KMS-11 (cell line): Measurements from ENCODE around the gene PLD1.

Experiments
- H2AFZ ChIP-seq: fragments of 200-600 bp; sonication (generic); 2 replicates; pipeline ENCODE4 v1.6.1; 2016; ENCODE audit warnings: antibody characterized with exemption, mixed run types, low read depth
- H3K27ac ChIP-seq: fragments of 200-600 bp; sonication (generic); 2 replicates; pipeline ENCODE4 v1.6.1; 2016; ENCODE audit warnings: mild to moderate bottlenecking, mixed run types
- H3K27me3 ChIP-seq: fragments of 200-600 bp; sonication (generic); 2 replicates; pipeline ENCODE4 v1.6.1; 2017; ENCODE audit warnings: mild to moderate bottlenecking, low read depth, mixed run types, moderate library complexity; ENCODE audit not compliant: insufficient read depth
- H3K36me3 ChIP-seq: fragments of 200-600 bp; sonication (generic); 2 replicates; pipeline ENCODE4 v1.6.1; 2017; ENCODE audit warnings: mild to moderate bottlenecking, mixed run types; ENCODE audit not compliant: insufficient read depth
- H3K4me1 ChIP-seq: fragments of 200-600 bp; sonication (generic); 2 replicates; pipeline ENCODE4 v1.6.1; 2016; ENCODE audit warnings: mild to moderate bottlenecking, low read depth, mixed run types; ENCODE audit not compliant: poor library complexity, severe bottlenecking
- H3K4me2 ChIP-seq: fragments of 200-600 bp; sonication (generic); 2 replicates; pipeline ENCODE4 v1.7.0; 2016; ENCODE audit warnings: mild to moderate bottlenecking, mixed run types
- H3K4me3 ChIP-seq: fragments of 200-600 bp; sonication (generic); IDR thresholded peaks from 2 replicates; pipeline ENCODE4 v1.6.1; 2017; ENCODE audit warnings: low read depth, low read length, mixed read lengths; ENCODE audit not compliant: insufficient read depth
- H3K79me2 ChIP-seq: fragments of 200-600 bp; sonication (generic); 2 replicates; pipeline ENCODE4 v1.6.1; 2016; ENCODE audit warnings: low read depth, mixed run types; ENCODE audit not compliant: insufficient read depth
- H3K9ac ChIP-seq: fragments of 200-600 bp; sonication (generic); 2 replicates; pipeline ENCODE4 v1.6.1; 2016; ENCODE audit warnings: mild to moderate bottlenecking, mixed run types
- H4K20me1 ChIP-seq: fragments of 200-600 bp; sonication (generic); 2 replicates; pipeline ENCODE4 v1.6.1; 2016; ENCODE audit warnings: mild to moderate bottlenecking, mixed run types; ENCODE audit not compliant: insufficient read depth
- CTCF ChIP-seq: fragments of 200-600 bp; sonication (generic); conservative IDR thresholded peaks from 2 replicates; pipeline ENCODE4 v1.6.1; 2017; ENCODE audit warnings: low read depth, mild to moderate bottlenecking, antibody characterized with exemption, low read length, moderate library complexity, mixed read lengths

The PLD1 gene

GRCh38 chr3:171616798-171617197, 193.5 kb downstream of the PLD1 start:
- no peak for TF ChIP-seq CTCF

GRCh38 chr3:171615686-171616085, 194.6 kb downstream of the PLD1 start:
- H3K4me2 ChIP-seq: no peak overlapping the region
- H3K9ac ChIP-seq: no peak overlapping the region
- H2AFZ ChIP-seq: no peak overlapping the region
- H3K4me3 ChIP-seq: no peak overlapping the region
- H3K4me1 ChIP-seq: no peaks in the 10 kb centered on the region
- no peak for TF ChIP-seq CTCF
- no peaks in the 10 kb centered on the region for H3K27me3 ChIP-seq
- no peaks in the 10 kb centered on the region for H3K36me3 ChIP-seq
- no peaks in the 10 kb centered on the region for H3K79me2 ChIP-seq
- no peaks in the 10 kb centered on the region for H4K20me1 ChIP-seq
- H3K27ac ChIP-seq: no peak overlapping the region

More at GRCh38 chr3:171616798-171617197, 193.5 kb downstream of the PLD1 start:
- Histone ChIP-seq H3K36me3 (no peaks in the 10 kb centered on the region), H3K9ac (no peak overlapping the region), H3K79me2 (no peaks in the 10 kb centered on the region), H3K27ac (no peak overlapping the region), H3K4me1 (no peaks in the 10 kb centered on the region), H4K20me1 (no peaks in the 10 kb centered on the region), H2AFZ (no peak overlapping the region), H3K4me3 (no peak overlapping the region), H3K4me2 (no peak overlapping the region), H3K27me3 (no peaks in the 10 kb centered on the region)

GRCh38 chr3:171615281-171615680, 195.0 kb downstream of the PLD1 start:
- H3K27me3 ChIP-seq: no peaks in the 10 kb centered on the region
- TF ChIP-seq CTCF: no peak
- no peak overlapping the region for H3K4me2 ChIP-seq
- H2AFZ ChIP-seq: no peak overlapping the region
- no peak overlapping the region for H3K9ac ChIP-seq
- no peak overlapping the region for H3K27ac ChIP-seq
- no peaks in the 10 kb centered on the region for H3K4me1 ChIP-seq
- no peak overlapping the region for H3K4me3 ChIP-seq
- no peaks in the 10 kb centered on the region for H3K36me3 ChIP-seq
- no peaks in the 10 kb centered on the region for H3K79me2 ChIP-seq
- no peaks in the 10 kb centered on the region for H4K20me1 ChIP-seq

- no peaks in the 10 kb centered on the region for H4K20me1 ChIP-seq
- H3K4me2 ChIP-seq: no peak overlapping the region
- no peak for TF ChIP-seq CTCF
- no peaks in the 10 kb centered on the region for H3K27me3 ChIP-seq
- H3K27ac ChIP-seq: no peak overlapping the region
- no peak overlapping the region for H3K4me3 ChIP-seq
- H2AFZ ChIP-seq: no peak overlapping the region
- H3K9ac ChIP-seq: no peak overlapping the region
- no peaks in the 10 kb centered on the region for H3K79me2 ChIP-seq
- no peaks in the 10 kb centered on the region for H3K4me1 ChIP-seq
- H3K36me3 ChIP-seq: no peaks in the 10 kb centered on the region
These were observed 195.9 kb downstream of the PLD1 start for GRCh38 chr3:171614318-171614921.
